WTC11 (cell line): ENCODE data around the gene COG2. TPM values are rescaled to one million over a fixed set of nuclear protein-coding genes. Genes with fewer than 3 reads are reported as not detected.

Experiments used
- ATAC-seq: fragments of 200-7000 bp; cut with Tn5 transposase; 2 replicates; pipeline ENCODE4 v1.10.0; 2021; ENCODE audit warnings: mild to moderate bottlenecking, moderate library complexity
- CTCF ChIA-PET: fragments of 300-600 bp; sonication (Branson Sonifier 250); formaldehyde crosslinking; loops from one replicate; lab custom pipeline; 2021; ENCODE audit warnings: antibody characterized with exemption; lab: Charles Lee
- POLR2A ChIA-PET: fragments of 350-600 bp; sonication (Branson Sonifier 250); formaldehyde crosslinking; loops from one replicate; lab custom pipeline; 2021; ENCODE audit warnings: antibody characterized with exemption; lab: Charles Lee
- DNase-seq: peaks from one replicate; pipeline ENCODE4 v3.0.0; 2021; ENCODE audit warnings: low spot score
- H3K27ac Mint-ChIP-seq: 2 replicates; pipeline ENCODE4 v1.8.0; 2021; ENCODE audit warnings: mixed read lengths
- H3K27me3 Mint-ChIP-seq: 2 replicates; pipeline ENCODE4 v1.8.0; 2021; ENCODE audit warnings: low read depth, mild to moderate bottlenecking, moderate library complexity, mixed read lengths
- H3K36me3 Mint-ChIP-seq: 2 replicates; pipeline ENCODE4 v1.8.0; 2021; ENCODE audit warnings: mixed read lengths
- H3K4me1 Mint-ChIP-seq: 2 replicates; pipeline ENCODE4 v1.8.0; 2022; ENCODE audit warnings: mixed read lengths
- H3K4me3 Mint-ChIP-seq: 2 replicates; pipeline ENCODE4 v1.8.0; 2021; ENCODE audit warnings: mild to moderate bottlenecking, moderate library complexity, mixed read lengths
- H3K9me3 Mint-ChIP-seq: 2 replicates; pipeline ENCODE4 v1.8.0; 2021; ENCODE audit warnings: mixed read lengths
- ATF1 ChIP-seq: sonication (generic); formaldehyde crosslinking; IDR thresholded peaks from 2 replicates; pipeline ENCODE4 v1.8.1; 2023; ENCODE audit warnings: mild to moderate bottlenecking, moderate library complexity, missing genetic modification reagents
- CBFB ChIP-seq: sonication (generic); formaldehyde crosslinking; IDR thresholded peaks from 2 replicates; pipeline ENCODE4 v1.8.1; 2022; ENCODE audit warnings: mild to moderate bottlenecking, low read depth, missing genetic modification reagents
- CTCF ChIP-seq: fragments of 200-600 bp; IDR thresholded peaks from 2 replicates; pipeline ENCODE4 v1.8.0; 2022; ENCODE audit warnings: antibody characterized with exemption
- E2F4 ChIP-seq: sonication (generic); formaldehyde crosslinking; IDR thresholded peaks from 2 replicates; pipeline ENCODE4 v1.8.1; 2022; ENCODE audit warnings: low read depth, mild to moderate bottlenecking, moderate library complexity, missing genetic modification reagents, borderline replicate concordance
- EMX1 ChIP-seq: fragments of 250-450 bp; sonication (Bioruptor Pico); IDR thresholded peaks from 2 replicates; pipeline ENCODE4 v1.8.0; 2021; ENCODE audit warnings: mild to moderate bottlenecking
- FOXK1 ChIP-seq: sonication (generic); formaldehyde crosslinking; IDR thresholded peaks from 2 replicates; pipeline ENCODE4 v1.8.0; 2022; ENCODE audit warnings: mild to moderate bottlenecking, moderate library complexity, missing genetic modification reagents
- JAZF1 ChIP-seq: fragments of 250-450 bp; sonication (Bioruptor Pico); IDR thresholded peaks from 2 replicates; pipeline ENCODE4 v1.9.0; 2021; ENCODE audit warnings: moderate library complexity, mild to moderate bottlenecking, inconsistent platforms
- KAT7 ChIP-seq: sonication (generic); formaldehyde crosslinking; IDR thresholded peaks from 2 replicates; pipeline ENCODE4 v1.8.1; 2023; ENCODE audit warnings: missing genetic modification reagents, mild to moderate bottlenecking, borderline replicate concordance
- MLX ChIP-seq: sonication (generic); formaldehyde crosslinking; IDR thresholded peaks from 2 replicates; pipeline ENCODE4 v1.8.1; 2023; ENCODE audit warnings: mild to moderate bottlenecking, missing genetic modification reagents, moderate library complexity
- MXD4 ChIP-seq: fragments of 250-450 bp; sonication (Bioruptor Pico); IDR thresholded peaks from 2 replicates; pipeline ENCODE4 v1.8.0; 2021; ENCODE audit warnings: mild to moderate bottlenecking, moderate library complexity, borderline replicate concordance
- PREB ChIP-seq: sonication (generic); formaldehyde crosslinking; IDR thresholded peaks from 2 replicates; pipeline ENCODE4 v1.8.1; 2022; ENCODE audit warnings: mild to moderate bottlenecking, missing genetic modification reagents, moderate library complexity, borderline replicate concordance
- ZBTB21 ChIP-seq: sonication (generic); formaldehyde crosslinking; IDR thresholded peaks from 2 replicates; pipeline ENCODE4 v1.8.1; 2023; ENCODE audit warnings: mild to moderate bottlenecking, missing genetic modification reagents, borderline replicate concordance
- ZNF281 ChIP-seq: sonication (generic); formaldehyde crosslinking; IDR thresholded peaks from 2 replicates; pipeline ENCODE4 v1.8.0; 2023; ENCODE audit warnings: mild to moderate bottlenecking, missing genetic modification reagents
- ZNF425 ChIP-seq: fragments of 250-450 bp; sonication (Bioruptor Pico); conservative IDR thresholded peaks from 2 replicates; pipeline ENCODE4 v1.9.0; 2021; ENCODE audit warnings: mild to moderate bottlenecking
- ZNF512 ChIP-seq: sonication (generic); formaldehyde crosslinking; IDR thresholded peaks from 2 replicates; pipeline ENCODE4 v1.8.1; 2022; ENCODE audit warnings: missing genetic modification reagents, borderline replicate concordance
- ZNF532 ChIP-seq: fragments of 250-450 bp; sonication (Bioruptor Pico); IDR thresholded peaks from 2 replicates; pipeline ENCODE4 v1.9.0; 2021; ENCODE audit warnings: mild to moderate bottlenecking, borderline replicate concordance
- total RNA-seq: library from RNA; stranded (reverse); gene quantifications from 3 replicates; pipeline ENCODE4 v1.2.3, GENCODE V29; 2021

The COG2 gene
- total RNA-seq, 1 experiment from 2014 or later, result 30.9 TPM

GRCh38 chr1:230622151-230622550 is 20.1 kb upstream of the COG2 start:
- Mint-ChIP-seq H3K36me3 (no peaks in the 10 kb centered on the region; the same call in 1 of the 2 replicates), H3K4me1 (peaks cover 19% of the 10 kb centered on the region), H3K27ac (no peak overlapping the region), H3K4me3 (no peak overlapping the region), H3K27me3 (0 out of 2 replicates have a peak, but pooled peaks cover 2% of the 10 kb centered on the region), H3K9me3 (peaks cover 11% of the 10 kb centered on the region)
- no peak for ATAC-seq
- POLR2A ChIA-PET, result no interaction called here
- no peak for DNase-seq
- CTCF ChIA-PET, result interaction anchor here (1.7 kb wide), 1 partner anchor 20 kb away, joined by 8 read pairs; no protein-coding TSS in a partner anchor
- TF ChIP-seq ZNF281 (CRISPR knock-in tag) (no peak), KAT7 (CRISPR knock-in tag) (no peak), CBFB (CRISPR knock-in tag) (no peak), MXD4 (CRISPR knock-in tag) (no peak), ZNF532 (CRISPR knock-in tag) (no peak), JAZF1 (CRISPR knock-in tag) (no peak), E2F4 (CRISPR knock-in tag) (no peak), PREB (CRISPR knock-in tag) (no peak)

GRCh38 chr1:230624097-230624713 is 18.1 kb upstream of the COG2 start:
- Mint-ChIP-seq H3K4me1 (peaks cover 23% of the 10 kb centered on the region), H3K4me3 (no peak overlapping the region), H3K9me3 (peaks cover 10% of the 10 kb centered on the region), H3K27me3 (0 out of 2 replicates have a peak, but pooled peaks cover 2% of the 10 kb centered on the region), H3K36me3 (no peaks in the 10 kb centered on the region; the same call in 1 of the 2 replicates), H3K27ac (no peak overlapping the region)
- CTCF ChIA-PET, result no interaction called here
- DNase-seq, result no peak
- ATAC-seq, result no peak
- POLR2A ChIA-PET, result no interaction called here
- TF ChIP-seq CTCF (no peak), ZNF425 (CRISPR knock-in tag) (no peak), FOXK1 (no peak), MXD4 (CRISPR knock-in tag) (no peak), ATF1 (CRISPR knock-in tag) (no peak), CBFB (CRISPR knock-in tag) (no peak), ZBTB21 (no peak), EMX1 (CRISPR knock-in tag) (no peak), MLX (no peak), ZNF512 (CRISPR knock-in tag) (no peak)
